H1 (cell line): ENCODE data around the gene RHOBTB3.

Source experiments
- ATF2 ChIP-seq: IDR thresholded peaks from 2 replicates; pipeline ENCODE4 v1.6.1; 2012; ENCODE audit warnings: low read length, inconsistent platforms
- BCL11A ChIP-seq, 2 experiments: IDR thresholded peaks; one replicate each; pipeline ENCODE4 v1.6.1; 2011; ENCODE audit warnings: low read depth in 2 of 2, low read length in 2 of 2, mild to moderate bottlenecking in 2 of 2
- MAFK ChIP-seq: IDR thresholded peaks from 2 replicates; pipeline ENCODE4 v1.6.1; 2012; ENCODE audit warnings: low read depth, mild to moderate bottlenecking, improper control_type of control experiment, low read length
- POLR2A ChIP-seq, 2 experiments: IDR thresholded peaks; 1 replicate in 1 of 2; 2 replicates in 1 of 2; pipeline ENCODE4 v1.6.1; 2011; ENCODE audit warnings: low read depth in 2 of 2, low read length in 2 of 2, mild to moderate bottlenecking in 2 of 2; ENCODE audit errors: control extremely low read depth in 1 of 2

GRCh38 chr5:95725937-95726810 lies 5.0 kb upstream of the RHOBTB3 start:
- TF ChIP-seq BCL11A (IDR thresholded peaks at IDR 0.05; ENCODE audit: low read depth in 2 of 2, low read length in 2 of 2), result no peak
- TF ChIP-seq POLR2A (IDR thresholded peaks at IDR 0.05; ENCODE audit: control extremely low read depth in 1 of 2, low read depth in 2 of 2, low read length in 2 of 2), result no peak
- TF ChIP-seq MAFK, result no peak
- TF ChIP-seq ATF2, result no peak
